Activated T-cell treated with anti-CD3 and anti-CD28 coated beads for 1 hour (primary cell): Measurements from ENCODE around the gene SETSIP.
"Not testable (repeated sequence)": the region's sequence is repeated elsewhere in the genome, so short reads cannot be mapped to it uniquely, and the experiment has no call there.

Experiments
- DNase-seq: peaks from one replicate; pipeline ENCODE4 v3.0.0-alpha.2; 2020; ENCODE audit warnings: low read depth

Gene SETSIP

GRCh38 chr1:92051948-92052347, 23.3 kb downstream of the SETSIP start:
- no peak for DNase-seq

DNA sequence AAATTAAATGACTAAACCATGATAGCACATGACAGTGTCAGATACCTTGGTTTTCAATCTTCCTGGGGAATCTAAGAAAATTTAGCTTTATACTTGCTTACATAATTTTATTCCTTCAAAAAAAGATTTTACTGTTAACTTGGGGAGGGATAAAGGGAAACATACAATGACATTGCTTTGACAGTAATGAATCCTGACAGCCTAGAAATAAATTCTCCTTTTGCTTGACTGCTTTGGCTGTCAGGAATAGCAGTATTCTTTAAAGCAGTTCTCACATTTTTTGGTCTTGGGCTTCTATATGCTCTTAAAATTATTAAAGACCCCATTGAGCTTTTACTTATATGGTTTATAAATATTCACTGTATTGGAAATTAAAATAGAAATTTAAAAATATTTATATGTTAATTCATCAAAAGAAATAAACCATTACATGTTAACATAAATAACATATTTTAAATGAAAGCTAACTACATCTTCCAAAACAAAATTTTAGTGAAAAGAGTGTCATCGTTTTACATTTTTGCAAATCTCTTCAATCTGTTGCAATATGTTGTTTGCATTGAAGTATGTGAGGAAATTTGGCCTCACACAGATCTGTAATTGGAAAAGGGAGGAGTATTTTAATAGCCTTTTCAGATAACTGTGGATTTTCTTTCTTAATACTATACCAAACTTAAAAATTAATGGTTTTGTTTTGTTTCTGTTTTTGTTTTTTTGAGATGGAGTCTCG, 29.3 kb downstream of the SETSIP start:
- DNase-seq = no peak

DNA sequence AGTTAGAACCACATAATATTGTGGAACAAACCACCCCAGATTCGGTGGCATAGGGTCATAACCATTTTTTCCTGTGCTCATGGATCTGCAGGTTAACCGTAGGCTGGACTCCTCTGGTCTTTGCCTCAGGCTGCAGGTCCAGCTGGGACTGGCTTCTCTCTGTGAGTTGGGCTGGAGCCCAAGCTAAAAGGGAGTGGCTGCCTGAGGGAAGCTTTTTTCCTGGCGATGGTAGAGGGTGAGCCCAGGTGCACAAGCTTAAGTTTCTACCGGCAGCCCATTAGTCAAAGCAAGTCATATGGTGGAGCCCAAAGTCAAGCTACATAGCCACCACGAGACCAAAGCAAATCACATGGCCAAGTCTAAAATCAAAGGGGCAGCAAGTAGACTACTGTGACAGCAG, 31.6 kb downstream of the SETSIP start:
- no peak for DNase-seq

GRCh38 chr1:92040971-92041370, 34.2 kb downstream of the SETSIP start:
- no peak for DNase-seq

- DNase-seq = no peak
Observed at GRCh38 chr1:92038695-92039346, 36.4 kb downstream of the SETSIP start.

DNA sequence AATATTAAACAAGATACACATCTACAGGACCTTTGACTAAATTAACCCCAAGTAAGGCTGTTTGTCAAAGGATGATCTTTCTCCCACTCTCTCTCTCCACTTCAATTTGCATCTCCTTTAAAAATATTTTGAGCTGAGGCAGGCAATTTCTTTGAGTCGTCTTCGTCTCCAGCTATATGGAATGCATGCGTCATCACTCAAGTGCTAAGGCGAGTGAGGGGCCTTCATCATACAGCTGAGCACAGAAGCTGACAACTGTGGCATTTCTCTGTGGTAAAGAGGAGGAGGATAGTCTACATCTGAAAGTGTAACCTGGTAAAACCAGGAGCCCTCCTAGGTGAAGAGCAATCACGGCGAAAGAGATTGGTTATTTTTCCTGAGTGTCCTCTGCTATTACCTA, 37.8 kb downstream of the SETSIP start:
- DNase-seq = no peak

DNA sequence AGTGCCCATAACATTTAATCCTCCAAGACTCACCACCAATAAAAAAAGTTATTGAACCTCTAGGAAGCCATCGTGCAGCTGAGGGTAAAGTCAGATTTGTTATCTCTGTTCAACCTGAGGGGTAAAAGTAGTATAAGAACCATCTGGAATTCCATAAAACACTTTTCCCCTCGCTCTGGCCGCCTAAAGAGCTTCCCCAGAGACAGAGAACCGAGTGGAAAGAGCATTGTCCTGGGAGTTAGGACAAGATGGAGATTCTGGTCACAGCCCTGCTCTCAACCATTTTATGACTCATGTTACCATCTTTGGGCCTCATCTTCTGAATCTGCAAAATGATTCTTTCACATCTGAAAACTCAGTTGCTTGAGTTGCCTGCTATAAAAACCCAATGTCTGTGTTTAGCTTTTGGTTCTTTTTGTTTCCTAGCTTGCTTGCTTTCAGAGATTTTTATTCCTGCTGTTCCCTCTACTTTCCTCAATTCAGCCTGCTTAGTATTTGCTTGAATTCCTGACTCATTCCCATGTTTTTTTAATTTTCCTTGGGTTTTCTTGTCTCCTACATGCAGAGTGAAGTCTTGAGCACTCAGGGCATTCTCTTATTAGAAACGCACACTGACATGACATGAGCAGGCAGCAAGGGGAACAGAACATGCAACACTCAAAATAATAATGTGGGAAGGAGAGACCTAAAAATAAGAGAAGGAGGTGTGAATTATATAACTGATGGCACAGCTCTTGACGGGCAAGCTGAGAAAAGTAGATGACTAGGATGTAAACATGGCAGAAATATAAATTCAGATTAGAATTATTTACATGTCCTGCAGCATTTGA, 43.7 kb downstream of the SETSIP start:
- no peak for DNase-seq

DNA sequence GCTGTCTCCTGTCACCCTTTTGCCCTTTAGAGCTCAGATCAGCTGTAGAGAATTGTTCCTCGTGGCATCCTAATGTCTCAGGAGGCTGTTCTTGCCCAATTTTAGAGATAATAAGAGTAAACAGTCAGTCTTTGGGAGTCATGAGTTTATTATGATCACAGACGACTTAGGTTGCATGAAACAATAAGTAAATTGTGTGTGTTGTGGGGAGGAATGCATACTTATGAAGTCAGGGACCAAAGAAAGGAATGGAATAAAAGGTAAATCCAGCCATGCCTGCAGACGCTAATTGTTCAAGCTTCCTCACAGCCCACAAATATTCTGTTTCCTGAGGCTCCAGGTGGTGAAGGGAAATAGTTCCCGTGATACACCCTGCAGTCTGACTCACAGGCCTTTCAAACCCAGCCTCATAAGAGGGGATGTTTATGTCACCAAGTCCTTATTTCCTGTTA, 44.5 kb downstream of the SETSIP start:
- DNase-seq = no peak

- no peak for DNase-seq
Observed at GRCh38 chr1:92029241-92029922, 45.8 kb downstream of the SETSIP start.

DNA sequence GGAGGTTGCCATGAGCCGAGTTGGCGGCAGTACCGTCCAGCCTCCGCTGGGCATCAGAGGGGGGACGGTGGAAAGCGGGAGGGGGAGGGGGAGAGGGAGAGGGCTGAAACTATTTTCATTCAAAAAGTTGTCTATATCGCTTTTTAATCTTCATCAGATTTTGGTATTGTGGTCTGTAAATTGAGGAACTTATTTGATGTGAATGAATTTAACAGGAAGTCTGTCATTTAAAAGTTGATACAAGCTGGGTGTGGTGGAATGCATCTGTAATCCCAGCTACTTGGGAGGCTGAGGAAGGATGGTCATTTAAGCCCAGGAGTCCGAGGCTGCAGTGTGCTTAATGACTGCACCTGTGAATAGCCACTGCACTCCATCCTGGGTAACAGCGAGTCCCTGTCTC, 48.4 kb downstream of the SETSIP start:
- no peak for DNase-seq

DNA sequence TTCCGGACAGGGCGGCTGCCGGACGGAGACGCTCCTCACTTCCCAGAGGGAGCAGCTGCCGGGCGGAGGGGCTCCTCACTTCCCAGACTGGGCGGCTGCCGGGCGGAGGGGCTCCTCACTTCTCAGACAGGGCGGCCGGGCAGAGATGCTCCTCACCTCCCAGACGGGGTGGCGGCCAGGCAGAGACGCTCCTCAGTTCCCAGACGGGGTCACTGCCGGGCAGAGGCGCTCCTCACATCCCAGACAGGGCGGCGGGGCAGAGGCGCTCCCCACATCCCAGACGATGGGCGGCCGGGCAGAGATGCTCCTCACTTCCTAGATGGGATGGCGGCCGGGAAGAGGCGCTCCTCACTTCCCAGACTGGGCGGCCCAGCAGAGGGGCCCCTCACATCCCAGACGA, 49.2 kb downstream of the SETSIP start:
- DNase-seq = not testable (repeated sequence)
